ENCODE data around the gene BIRC3.

- TF ChIP-seq CTCF (IDR thresholded peaks at IDR 0.05; ENCODE audit: control extremely low read depth in 1 of 3, insufficient read depth in 1 of 3, low read depth in 1 of 3, low read length in 3 of 3) (no peak), BRCA1 (IDR thresholded peaks at IDR 0.05; ENCODE audit: low read depth, low read length) (no peak), EGR1 (IDR thresholded peaks at IDR 0.05; ENCODE audit: borderline replicate concordance, low read depth, low read length) (no peak), SP1 (IDR thresholded peaks at IDR 0.05; ENCODE audit: low read depth, low read length) (no peak), POLR2AphosphoS5 (IDR thresholded peaks at IDR 0.05; ENCODE audit: low read depth, low read length) (no peak), RAD21 (IDR thresholded peaks at IDR 0.05 in 1 of 2, conservative IDR thresholded peaks at IDR 0.05 in 1 of 2; ENCODE audit: low read depth in 2 of 2, low read length in 2 of 2) (no peak), NRF1 (IDR thresholded peaks at IDR 0.05; ENCODE audit: low read depth, low read length) (no peak), POLR2A (IDR thresholded peaks at IDR 0.05; ENCODE audit: control extremely low read depth in 1 of 2, low read depth in 2 of 2, low read length in 2 of 2) (no peak), TAF1 (IDR thresholded peaks at IDR 0.05; ENCODE audit: low read depth, low read length) (no peak)
- TF ChIP-seq, protein P1, sequence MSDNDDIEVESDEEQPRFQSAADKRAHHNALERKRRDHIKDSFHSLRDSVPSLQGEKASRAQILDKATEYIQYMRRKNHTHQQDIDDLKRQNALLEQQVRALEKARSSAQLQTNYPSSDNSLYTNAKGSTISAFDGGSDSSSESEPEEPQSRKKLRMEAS (IDR thresholded peaks at IDR 0.05) = no peak
Observed at GRCh38 chr11:102360681-102361080, 43.4 kb downstream of the BIRC3 start.
